Nephron progenitor cell (in vitro differentiated cells): ENCODE measurements around the gene GCNT3.

ENCODE experiments used
- DNase-seq: peaks from one replicate; pipeline ENCODE4 v3.0.0; 2021
- H3K27ac Mint-ChIP-seq: 2 replicates; pipeline ENCODE4 v1.8.0; 2021; ENCODE audit warnings: mild to moderate bottlenecking, moderate library complexity, mixed read lengths
- H3K27me3 Mint-ChIP-seq: 2 replicates; pipeline ENCODE4 v1.8.0; 2021; ENCODE audit warnings: mild to moderate bottlenecking, low read depth, mixed read lengths; ENCODE audit not compliant: poor library complexity
- H3K36me3 Mint-ChIP-seq: 2 replicates; pipeline ENCODE4 v1.8.0; 2021; ENCODE audit warnings: low read depth, mixed read lengths
- H3K4me1 Mint-ChIP-seq: 2 replicates; pipeline ENCODE4 v1.8.0; 2021; ENCODE audit warnings: mixed read lengths
- H3K4me3 Mint-ChIP-seq: 2 replicates; pipeline ENCODE4 v1.8.0; 2021; ENCODE audit warnings: mild to moderate bottlenecking, moderate library complexity, mixed read lengths
- H3K9me3 Mint-ChIP-seq: 2 replicates; pipeline ENCODE4 v1.8.0; 2021; ENCODE audit warnings: mild to moderate bottlenecking, moderate library complexity, mixed read lengths
- CTCF ChIP-seq: fragments of 200-600 bp; sonication (generic); IDR thresholded peaks from 2 replicates; pipeline ENCODE4 v1.5.0; 2021; ENCODE audit warnings: antibody characterized with exemption

The GCNT3 gene

GRCh38 chr15:59594493-59594942 lies 17.1 kb upstream of the GCNT3 start:
- H3K27ac Mint-ChIP-seq, result peak overlapping the region; percentile 60
- no peak overlapping the region for H3K4me3 Mint-ChIP-seq
- peaks cover 3% of the 10 kb centered on the region for H3K27me3 Mint-ChIP-seq
- no peak for TF ChIP-seq CTCF
- DNase-seq, result no peak
- peaks cover 3% of the 10 kb centered on the region for H3K9me3 Mint-ChIP-seq
- peaks cover 16% of the 10 kb centered on the region for H3K4me1 Mint-ChIP-seq
- H3K36me3 Mint-ChIP-seq, result no peaks in the 10 kb centered on the region

- peaks cover 3% of the 10 kb centered on the region for H3K27me3 Mint-ChIP-seq
- no peak for TF ChIP-seq CTCF
- peaks cover 16% of the 10 kb centered on the region for H3K4me1 Mint-ChIP-seq
- peak overlapping the region; percentile 34 for H3K27ac Mint-ChIP-seq
- no peaks in the 10 kb centered on the region for H3K36me3 Mint-ChIP-seq
- H3K4me3 Mint-ChIP-seq, result no peak overlapping the region
- no peak for DNase-seq
- H3K9me3 Mint-ChIP-seq, result peaks cover 7% of the 10 kb centered on the region
These were observed 16.6 kb upstream of the GCNT3 start for GRCh38 chr15:59594991-59595390.

GRCh38 chr15:59595434-59595915 lies 16.1 kb upstream of the GCNT3 start:
- TF ChIP-seq CTCF, result no peak
- H3K4me3 Mint-ChIP-seq, result no peak overlapping the region
- no peak overlapping the region for H3K27ac Mint-ChIP-seq
- peaks cover 3% of the 10 kb centered on the region for H3K27me3 Mint-ChIP-seq
- H3K9me3 Mint-ChIP-seq, result peaks cover 12% of the 10 kb centered on the region
- H3K4me1 Mint-ChIP-seq, result peaks cover 16% of the 10 kb centered on the region
- DNase-seq, result no peak
- H3K36me3 Mint-ChIP-seq, result no peaks in the 10 kb centered on the region

GRCh38 chr15:59596640-59597039 lies 14.9 kb upstream of the GCNT3 start:
- Mint-ChIP-seq H3K27me3 (peaks cover 3% of the 10 kb centered on the region), H3K27ac (no peak overlapping the region), H3K4me3 (no peak overlapping the region), H3K4me1 (peaks cover 16% of the 10 kb centered on the region), H3K9me3 (peaks cover 19% of the 10 kb centered on the region), H3K36me3 (no peaks in the 10 kb centered on the region)
- TF ChIP-seq CTCF, result no peak
- DNase-seq, result no peak

GRCh38 chr15:59598461-59598860 lies 13.1 kb upstream of the GCNT3 start:
- DNase-seq, result no peak
- Mint-ChIP-seq H3K27ac (no peak overlapping the region), H3K4me3 (no peak overlapping the region), H3K27me3 (peaks cover 3% of the 10 kb centered on the region), H3K9me3 (peaks cover 33% of the 10 kb centered on the region), H3K4me1 (peaks cover 16% of the 10 kb centered on the region), H3K36me3 (no peaks in the 10 kb centered on the region)
- no peak for TF ChIP-seq CTCF

- no peaks in the 10 kb centered on the region for H3K27me3 Mint-ChIP-seq
- no peak overlapping the region for H3K4me3 Mint-ChIP-seq
- no peak for DNase-seq
- no peaks in the 10 kb centered on the region for H3K36me3 Mint-ChIP-seq
- H3K9me3 Mint-ChIP-seq, result peaks cover 38% of the 10 kb centered on the region
- H3K27ac Mint-ChIP-seq, result no peak overlapping the region
- peaks cover under 1% of the 10 kb centered on the region for H3K4me1 Mint-ChIP-seq
- TF ChIP-seq CTCF, result no peak
These were observed 5.6 kb upstream of the GCNT3 start for GRCh38 chr15:59605994-59606393.
